Fibroblast of the conjunctiva (primary cell): ENCODE data around the gene RAB13.
"Not testable (repeated sequence)": the region's sequence is repeated elsewhere in the genome, so short reads cannot be mapped to it uniquely, and the experiment has no call there.

ENCODE experiments used
- DNase-seq: peaks from one replicate; pipeline ENCODE4 v3.0.0-alpha.2; 2010; ENCODE audit warnings: low read depth

Gene RAB13

GRCh38 chr1:153985941-153986761 is at the start of gene RAB13:
TSS of gene RAB13 (minus strand) at chr1:153986339. CDS start at chr1:153986236, 103 bp downstream.
- peak; percentile 82 for DNase-seq

DNA sequence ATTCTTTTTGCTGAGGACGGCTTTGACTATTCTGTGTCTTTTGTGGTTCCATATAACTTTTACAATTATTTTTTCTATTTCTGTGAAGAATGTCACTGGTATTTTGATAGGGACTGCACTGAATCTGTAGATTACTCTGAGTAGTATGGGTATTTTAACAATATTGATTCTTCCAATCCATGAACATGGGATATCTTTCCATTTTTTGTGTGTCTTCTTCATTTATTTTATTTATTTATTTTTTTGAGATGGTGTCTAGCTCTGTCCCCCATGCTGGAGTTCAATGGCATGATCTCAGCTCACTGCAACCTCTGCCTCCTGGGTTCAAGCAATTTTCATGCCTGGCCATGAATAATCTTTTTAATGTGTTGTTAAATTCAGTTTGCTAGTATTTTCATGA is 47.6 kb upstream of the RAB13 start:
- DNase-seq, result not testable (repeated sequence)

GRCh38 chr1:154019940-154020339 is 33.8 kb upstream of the RAB13 start:
- no peak for DNase-seq

GRCh38 chr1:154019269-154019668 is 33.1 kb upstream of the RAB13 start:
- no peak for DNase-seq

DNA sequence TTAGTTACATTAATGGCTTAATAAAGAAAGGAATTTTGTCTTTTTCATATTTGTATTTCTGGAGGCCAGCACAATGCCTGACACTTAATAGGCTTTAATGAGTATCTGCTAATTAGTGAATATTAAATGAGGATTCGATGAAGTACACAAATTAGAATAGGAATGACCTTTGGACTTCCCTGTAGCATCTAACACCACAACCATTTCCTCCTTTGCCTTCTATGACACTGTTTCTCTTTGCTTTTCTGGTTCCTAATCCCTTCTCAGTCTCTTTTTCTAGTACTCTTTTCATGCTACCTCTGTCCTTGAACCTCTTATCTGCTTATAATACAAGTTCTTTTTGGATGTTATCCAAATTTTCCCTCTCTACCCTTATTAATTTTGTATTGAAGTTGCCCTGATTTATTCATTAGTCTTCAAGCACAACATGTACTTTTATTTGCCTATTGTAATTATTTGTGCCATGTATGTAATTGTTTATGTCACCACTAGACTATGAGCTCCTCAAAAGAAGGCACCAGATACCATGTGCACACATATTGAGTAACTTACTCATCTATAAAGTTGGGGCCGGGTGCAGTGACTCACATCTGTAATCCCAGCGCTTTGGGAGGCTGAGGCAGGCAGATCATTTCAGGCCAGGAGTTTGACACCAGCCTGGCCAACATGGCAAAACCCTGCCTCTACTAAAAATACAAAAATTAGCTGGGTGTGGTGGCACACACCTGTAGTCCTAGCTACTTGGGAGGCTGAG is 28.2 kb upstream of the RAB13 start:
- peak; percentile 26 for DNase-seq

DNA sequence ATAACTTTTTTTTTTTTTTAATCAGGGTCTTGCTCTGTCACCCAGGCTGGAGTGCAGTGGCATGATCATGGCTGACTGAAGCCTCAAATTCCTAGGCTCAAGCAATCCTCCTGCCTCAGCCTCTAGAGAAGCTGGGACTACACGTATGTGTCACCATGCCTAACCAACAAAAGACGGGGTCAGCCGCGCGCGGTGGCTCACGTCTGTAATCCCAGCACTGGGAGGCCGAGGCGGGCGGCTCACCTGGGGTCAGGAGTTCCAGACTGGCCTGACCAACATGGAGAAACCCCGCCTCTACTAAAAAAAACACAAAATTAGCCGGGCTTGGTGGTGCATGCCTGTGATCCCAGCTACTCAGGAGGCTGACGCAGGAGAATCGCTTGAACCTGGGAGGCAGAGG is 26.4 kb upstream of the RAB13 start:
- DNase-seq, result not testable (repeated sequence)

DNA sequence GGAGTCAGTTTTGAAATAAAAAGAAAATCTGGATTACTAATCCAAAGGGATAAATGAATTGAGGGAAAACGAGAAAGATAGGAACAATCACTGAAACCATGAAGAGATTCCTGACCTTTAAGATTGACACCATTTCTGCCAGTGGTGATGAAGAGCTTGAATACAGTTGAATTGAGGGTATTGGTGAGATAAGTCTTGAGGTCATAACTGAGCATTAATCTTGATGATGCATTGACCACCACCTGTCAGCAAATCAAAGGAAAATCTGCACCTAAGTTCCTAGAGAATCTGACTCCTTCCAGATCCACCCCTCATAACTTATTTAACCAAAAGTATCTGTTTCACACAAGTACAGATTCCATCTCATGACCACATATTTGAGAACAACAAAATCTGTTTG is 26.0 kb upstream of the RAB13 start:
- no peak for DNase-seq

DNA sequence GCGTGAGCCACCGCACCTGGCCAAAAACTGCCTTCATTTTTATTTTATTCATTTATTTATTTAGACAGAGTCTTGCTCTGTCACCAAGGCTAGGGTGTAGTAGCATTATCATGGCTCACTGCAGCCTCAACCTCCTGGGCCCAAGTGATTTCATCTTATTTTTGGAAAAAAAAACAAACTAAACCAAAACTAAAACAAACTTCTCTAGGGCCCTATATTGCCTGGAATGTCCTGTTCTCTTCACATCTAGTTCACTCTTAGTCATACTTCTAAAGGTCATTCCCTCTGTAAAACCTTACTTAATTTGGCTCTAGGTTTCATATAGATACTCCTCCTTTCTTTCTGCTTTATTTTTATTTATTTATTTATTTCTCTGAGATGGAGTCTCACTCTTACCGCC is 20.0 kb upstream of the RAB13 start:
- peak; percentile 51 for DNase-seq

- DNase-seq, result no peak
These were observed 14.3 kb upstream of the RAB13 start for GRCh38 chr1:154000420-154000819.

GRCh38 chr1:153996882-153997281 is 10.7 kb upstream of the RAB13 start:
- DNase-seq, result not testable (repeated sequence)

- DNase-seq, result no peak
These were observed 9.5 kb upstream of the RAB13 start for GRCh38 chr1:153995640-153996039.

- no peak for DNase-seq
These were observed 9.1 kb upstream of the RAB13 start for GRCh38 chr1:153995202-153995601.

DNA sequence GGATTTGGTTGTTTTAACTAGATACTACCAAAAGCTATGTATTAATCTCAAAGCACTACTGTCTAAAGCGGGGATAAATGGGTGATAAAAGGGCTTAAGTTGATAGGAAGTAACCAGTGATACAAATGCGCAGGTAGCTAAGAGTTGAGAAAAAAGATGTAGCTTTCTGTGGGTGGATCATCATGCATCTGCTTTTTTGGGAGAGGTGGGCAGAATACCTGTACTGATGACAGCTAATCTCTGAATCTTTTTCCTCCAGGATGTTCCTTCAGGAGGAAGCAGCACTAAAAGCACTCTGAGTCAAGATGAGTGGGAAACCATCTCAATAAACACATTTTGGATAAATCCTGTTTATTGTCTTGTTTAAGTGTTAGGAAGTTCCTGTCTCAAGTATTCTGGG is 5.7 kb upstream of the RAB13 start:
- DNase-seq, result no peak

DNA sequence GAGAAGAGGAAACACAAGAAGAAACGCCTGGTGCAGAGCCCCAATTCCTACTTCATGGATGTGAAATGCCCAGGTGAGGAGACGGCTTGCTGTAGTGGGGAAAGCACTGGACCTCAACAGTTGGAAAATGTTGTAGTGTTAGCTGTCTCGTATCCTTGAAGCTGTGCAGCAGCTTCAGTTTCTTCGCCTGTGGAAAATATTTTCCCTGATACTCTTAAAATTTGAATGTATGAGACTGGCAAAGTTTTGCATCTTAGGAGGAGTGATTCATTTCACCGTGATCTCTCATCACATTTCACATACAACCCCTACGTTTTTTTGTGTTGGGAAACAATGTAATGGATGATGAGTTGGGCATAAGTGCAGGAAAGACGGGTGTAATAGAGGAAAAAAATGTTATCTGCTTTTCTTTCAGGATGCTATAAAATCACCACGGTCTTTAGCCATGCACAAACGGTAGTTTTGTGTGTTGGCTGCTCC is 5.1 kb upstream of the RAB13 start:
- no peak for DNase-seq

DNA sequence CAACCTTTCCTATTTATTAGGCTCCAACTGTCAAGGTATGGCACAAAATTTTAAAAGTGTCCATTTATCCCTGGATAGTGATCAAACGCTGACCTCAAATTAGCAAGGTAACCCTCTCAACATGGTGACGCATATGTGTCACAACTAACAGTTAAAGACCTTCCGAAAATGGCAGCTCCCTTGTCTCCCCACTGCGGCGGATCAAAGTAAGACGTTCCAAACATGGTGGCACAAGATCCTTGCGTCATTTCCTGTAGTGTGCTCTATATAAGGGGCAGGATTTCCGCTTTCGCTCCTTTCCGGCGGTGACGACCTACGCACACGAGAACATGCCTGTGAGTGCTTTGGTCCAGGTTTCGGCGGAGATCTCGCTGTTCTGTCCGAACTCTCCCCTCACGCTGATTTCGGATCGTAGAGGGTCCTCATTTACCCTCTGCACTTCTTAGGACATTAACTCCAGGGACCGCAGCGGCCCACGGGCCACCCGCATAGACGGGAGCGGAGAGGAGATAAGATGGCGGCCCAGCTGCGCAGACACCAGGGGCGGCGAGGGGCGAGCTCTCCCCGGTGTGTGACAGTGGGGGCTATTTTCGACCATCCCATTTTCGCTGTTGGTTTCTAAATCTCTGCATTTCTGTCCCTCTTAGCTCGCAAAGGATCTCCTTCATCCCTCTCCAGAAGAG is 4.5 kb upstream of the RAB13 start, which contains the start of gene RPS27:
Gene RPS27, plus strand, starts transcription at position 295 of the 683 bp plus-strand sequence. Its CDS starts 35 bp downstream, at position 330.
- DNase-seq, result peak; percentile 98

- DNase-seq, result no peak
These were observed 1.5 kb upstream of the RAB13 start for GRCh38 chr1:153987621-153988020.

GRCh38 chr1:153985341-153985912 is 712 bp downstream of the RAB13 start:
- DNase-seq, result peak; percentile 81

DNA sequence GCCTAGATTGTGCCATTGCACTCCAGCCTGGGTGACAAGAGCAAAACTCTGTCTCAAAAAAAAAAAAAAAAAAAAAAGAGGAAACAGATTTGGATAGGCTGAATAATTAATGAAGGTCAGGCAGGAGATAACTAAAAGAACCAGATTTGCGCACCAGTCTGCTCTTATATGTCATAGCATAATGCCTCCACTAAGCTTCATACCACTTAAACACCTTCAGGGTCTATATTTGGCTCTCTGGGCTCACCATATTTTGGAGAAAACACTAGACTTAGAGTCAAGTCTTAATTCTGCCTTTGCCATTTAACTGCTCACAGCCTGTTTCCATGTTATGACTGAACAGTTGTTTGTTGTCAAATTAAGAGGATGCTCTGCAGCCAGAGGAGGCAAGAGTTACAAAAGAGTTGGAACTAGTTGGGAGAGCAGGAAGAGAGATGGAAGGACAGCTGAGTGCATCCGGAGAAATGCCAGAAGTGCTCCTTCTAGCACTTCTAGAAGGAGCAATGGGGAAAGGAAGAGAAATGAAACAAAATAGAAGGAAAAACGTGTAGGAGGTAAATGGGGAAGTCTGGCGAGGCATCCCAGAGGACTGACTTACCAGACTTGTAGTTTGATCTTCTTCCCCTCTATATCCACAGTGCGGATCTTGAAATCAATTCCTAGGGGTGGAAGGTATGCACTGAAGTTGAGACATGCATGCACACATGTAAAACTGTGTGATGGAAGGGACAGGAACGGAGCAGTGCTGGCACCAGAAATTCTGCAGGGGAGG is 1.8 kb downstream of the RAB13 start:
- no peak for DNase-seq

DNA sequence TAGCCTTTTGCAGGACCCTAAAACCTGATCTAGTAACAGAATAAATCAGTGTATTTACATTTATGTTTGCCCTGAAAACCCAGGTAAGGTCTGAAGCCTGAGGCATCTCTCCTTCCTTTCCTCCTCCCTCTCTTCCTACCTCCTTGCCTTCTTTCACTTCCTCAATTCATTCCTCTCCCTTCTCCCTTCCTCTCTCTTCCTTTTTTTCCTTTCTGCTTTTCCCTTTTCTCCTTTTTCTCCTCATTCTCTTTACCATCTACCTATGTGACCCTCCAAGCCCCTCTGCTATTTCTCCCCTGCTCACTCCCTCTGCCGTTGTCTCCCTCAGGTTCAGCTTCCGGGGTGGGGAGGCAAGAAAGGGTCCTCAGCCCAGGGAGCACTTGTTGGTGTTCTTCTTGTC is 4.4 kb downstream of the RAB13 start:
- DNase-seq, result not testable (repeated sequence)

DNA sequence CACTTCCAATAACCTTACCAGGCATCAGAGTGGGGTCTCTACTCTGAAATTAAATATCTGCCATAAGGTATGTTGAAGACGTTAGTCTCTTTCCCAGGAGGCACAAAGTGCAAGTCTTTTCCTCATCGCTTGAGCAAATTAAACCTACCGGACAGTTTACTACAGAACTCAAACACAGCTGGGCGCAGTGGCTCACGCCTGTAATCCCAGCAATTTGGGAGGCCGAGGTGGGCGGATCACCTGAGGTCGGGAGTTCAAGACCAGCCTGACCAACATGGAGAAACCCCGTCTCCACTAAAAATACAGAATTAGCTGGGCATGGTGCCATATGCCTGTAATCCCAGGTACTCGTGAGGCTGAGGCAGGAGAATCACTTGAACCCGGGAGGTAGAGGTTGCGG is 7.0 kb downstream of the RAB13 start:
- not testable (repeated sequence) for DNase-seq

DNA sequence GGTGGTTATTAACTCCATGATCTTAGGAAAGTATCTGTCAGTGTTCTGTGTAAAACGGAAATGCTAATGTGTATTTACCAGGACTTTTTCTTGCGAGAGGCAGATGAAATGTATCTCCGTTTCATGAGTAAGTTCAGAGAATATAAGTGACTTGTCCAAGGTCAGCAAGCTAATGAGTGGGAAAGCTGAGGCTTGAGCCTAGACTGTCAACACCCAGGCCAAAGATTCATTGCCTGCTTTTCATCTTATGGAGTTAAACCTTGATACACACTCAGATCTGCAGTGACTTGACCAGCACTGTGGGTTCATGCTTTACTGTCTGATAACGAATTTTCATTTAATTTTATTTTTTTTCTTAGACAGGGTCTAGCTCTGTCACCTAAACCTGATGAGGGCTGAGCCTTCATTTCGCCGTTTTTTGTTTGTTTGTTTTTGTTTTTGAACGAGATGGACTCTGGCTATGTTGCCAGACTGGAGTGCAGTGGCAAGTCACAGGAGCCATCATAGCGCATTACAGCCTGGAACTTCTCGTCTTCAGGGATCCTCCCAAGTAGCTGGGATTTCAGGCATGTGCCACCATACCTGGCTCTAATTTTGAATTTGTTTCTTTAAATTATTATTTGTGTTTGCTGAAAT is 7.7 kb downstream of the RAB13 start:
- no peak for DNase-seq
